ENCODE measurements around the gene DNAJB13.

Gene DNAJB13

GRCh38 chr11:73998846-73999575, 48.2 kb downstream of the DNAJB13 start:
- Histone ChIP-seq H3K27me3 (ENCODE audit: control insufficient read depth, insufficient read depth, low read length, poor library complexity, severe bottlenecking) (no peaks in the 10 kb centered on the region), H3K36me3 (ENCODE audit: control insufficient read depth, insufficient read depth, low read length) (no peaks in the 10 kb centered on the region), H3K9me3 (ENCODE audit: control insufficient read depth, low read length) (no peaks in the 10 kb centered on the region), H3K4me1 (ENCODE audit: control insufficient read depth, insufficient read depth, low read length) (peaks cover 5% of the 10 kb centered on the region), H3K27ac (ENCODE audit: insufficient read depth, low read depth, low read length, poor library complexity, severe bottlenecking) (no peak overlapping the region), H3K4me3 (ENCODE audit: insufficient read depth, low read depth, low read length) (no peak overlapping the region)
- WGBS, 2 experiments = 89 to 91% methylated on average over 12 to 13 of the region's 13 CpGs

DNA sequence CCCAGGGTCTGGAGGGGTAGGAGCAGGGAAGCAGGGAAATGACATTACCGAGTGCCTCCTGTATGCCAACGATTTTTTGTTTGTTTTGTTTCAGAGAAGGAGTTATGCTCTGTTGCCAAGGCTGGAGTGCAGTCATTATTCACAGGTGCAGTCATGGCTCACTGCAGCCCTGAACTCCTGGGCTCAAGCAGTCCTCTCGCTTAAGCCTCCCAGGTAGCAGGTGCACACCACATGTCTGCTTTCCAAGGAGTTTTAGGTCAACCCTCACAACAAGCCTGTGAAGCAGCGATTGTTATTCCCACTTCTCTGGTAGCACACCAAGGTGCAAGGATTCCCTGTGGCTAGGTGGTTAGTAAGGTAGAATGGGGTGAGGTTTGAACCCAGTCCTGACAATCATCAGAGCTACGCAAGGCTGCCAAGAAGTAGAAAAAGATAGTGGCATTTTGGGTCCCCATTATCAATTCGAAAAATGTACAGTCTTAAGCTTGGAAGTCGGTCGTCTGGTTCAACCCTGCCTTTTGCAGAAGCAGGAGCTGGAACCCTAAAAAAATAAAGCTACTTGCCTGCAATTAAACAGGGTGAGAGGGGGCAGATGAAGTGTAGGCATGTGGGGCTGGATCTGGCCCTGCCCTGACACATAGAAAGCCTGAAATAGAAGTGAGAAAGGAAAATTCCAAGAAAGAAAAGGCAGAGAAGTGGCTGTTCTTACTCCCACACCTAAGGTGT, 48.9 kb downstream of the DNAJB13 start:
- peaks cover 5% of the 10 kb centered on the region for H3K4me1 ChIP-seq (ENCODE audit: control insufficient read depth, insufficient read depth, low read length)
- no peak overlapping the region for H3K27ac ChIP-seq (ENCODE audit: insufficient read depth, low read depth, low read length, poor library complexity, severe bottlenecking)
- no peaks in the 10 kb centered on the region for H3K27me3 ChIP-seq (ENCODE audit: control insufficient read depth, insufficient read depth, low read length, poor library complexity, severe bottlenecking)
- H3K9me3 ChIP-seq (ENCODE audit: control insufficient read depth, low read length) = no peaks in the 10 kb centered on the region
- 93 to 95% methylated on average over 8 of the region's 8 CpGs for WGBS, 2 experiments
- no peaks in the 10 kb centered on the region for H3K36me3 ChIP-seq (ENCODE audit: control insufficient read depth, insufficient read depth, low read length)
- no peak overlapping the region for H3K4me3 ChIP-seq (ENCODE audit: insufficient read depth, low read depth, low read length)

- Histone ChIP-seq H3K27ac (ENCODE audit: insufficient read depth, low read depth, low read length, poor library complexity, severe bottlenecking) (no peak overlapping the region), H3K4me3 (ENCODE audit: insufficient read depth, low read depth, low read length) (no peak overlapping the region), H3K36me3 (ENCODE audit: control insufficient read depth, insufficient read depth, low read length) (no peaks in the 10 kb centered on the region), H3K9me3 (ENCODE audit: control insufficient read depth, low read length) (no peaks in the 10 kb centered on the region), H3K27me3 (ENCODE audit: control insufficient read depth, insufficient read depth, low read length, poor library complexity, severe bottlenecking) (no peaks in the 10 kb centered on the region), H3K4me1 (ENCODE audit: control insufficient read depth, insufficient read depth, low read length) (peaks cover 5% of the 10 kb centered on the region)
- WGBS, 2 experiments = 84 to 86% methylated on average over 11 to 14 of the region's 14 CpGs
Observed at GRCh38 chr11:74000307-74001133, 49.7 kb downstream of the DNAJB13 start.

DNA sequence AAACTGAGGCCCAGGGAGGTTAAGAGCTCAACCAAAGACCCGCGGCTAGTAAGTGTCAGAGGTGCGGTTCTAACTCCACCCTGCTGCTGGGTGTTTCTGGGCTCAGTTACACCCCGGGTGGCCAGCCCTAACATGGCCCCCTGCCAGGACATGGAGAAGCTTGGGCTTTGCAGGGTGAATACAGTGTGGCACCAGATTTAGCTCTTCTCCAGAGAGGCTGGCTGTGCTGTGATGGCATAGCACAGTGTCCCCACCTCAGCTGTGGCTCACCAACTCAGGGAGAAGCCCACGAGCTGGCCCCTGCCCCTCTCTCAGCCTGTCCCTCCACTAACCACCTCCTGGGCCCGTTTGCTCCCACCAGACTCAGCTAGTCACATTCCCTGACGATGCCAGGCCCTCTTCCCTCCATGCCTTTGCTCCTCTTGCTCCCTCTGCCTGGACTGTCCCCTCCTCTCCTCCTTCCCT, 51.0 kb downstream of the DNAJB13 start:
- H3K27ac ChIP-seq (ENCODE audit: insufficient read depth, low read depth, low read length, poor library complexity, severe bottlenecking) = no peak overlapping the region
- H3K36me3 ChIP-seq (ENCODE audit: control insufficient read depth, insufficient read depth, low read length) = no peaks in the 10 kb centered on the region
- H3K4me1 ChIP-seq (ENCODE audit: control insufficient read depth, insufficient read depth, low read length) = peaks cover 5% of the 10 kb centered on the region
- H3K27me3 ChIP-seq (ENCODE audit: control insufficient read depth, insufficient read depth, low read length, poor library complexity, severe bottlenecking) = no peaks in the 10 kb centered on the region
- WGBS, 2 experiments = 83 to 85% methylated on average over 7 of the region's 7 CpGs
- no peaks in the 10 kb centered on the region for H3K9me3 ChIP-seq (ENCODE audit: control insufficient read depth, low read length)
- H3K4me3 ChIP-seq (ENCODE audit: insufficient read depth, low read depth, low read length) = no peak overlapping the region

DNA sequence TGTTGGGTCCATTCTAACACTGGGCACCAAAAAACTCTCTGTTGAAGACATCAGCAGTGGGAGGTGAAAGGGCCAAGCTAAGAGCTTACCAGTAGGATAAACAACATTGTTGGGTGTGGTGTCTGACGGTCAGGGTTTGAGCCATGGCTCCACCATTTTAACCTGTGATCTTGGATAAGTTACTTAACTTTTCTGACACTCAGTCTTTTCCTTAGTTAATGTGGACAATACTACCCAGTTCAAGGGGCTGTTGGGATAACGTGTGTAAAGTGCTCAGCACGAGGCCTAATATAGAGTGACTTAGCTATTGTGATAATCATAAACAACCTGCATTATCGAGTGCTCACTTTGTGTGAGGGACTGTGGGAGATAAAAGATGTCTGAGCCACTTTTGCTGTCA, 52.0 kb downstream of the DNAJB13 start:
- H3K4me3 ChIP-seq (ENCODE audit: insufficient read depth, low read depth, low read length) = no peak overlapping the region
- H3K27me3 ChIP-seq (ENCODE audit: control insufficient read depth, insufficient read depth, low read length, poor library complexity, severe bottlenecking) = no peaks in the 10 kb centered on the region
- H3K36me3 ChIP-seq (ENCODE audit: control insufficient read depth, insufficient read depth, low read length) = no peaks in the 10 kb centered on the region
- peaks cover 5% of the 10 kb centered on the region for H3K4me1 ChIP-seq (ENCODE audit: control insufficient read depth, insufficient read depth, low read length)
- WGBS, 2 experiments = 94 to 97% methylated on average over 4 of the region's 4 CpGs
- H3K27ac ChIP-seq (ENCODE audit: insufficient read depth, low read depth, low read length, poor library complexity, severe bottlenecking) = no peak overlapping the region
- H3K9me3 ChIP-seq (ENCODE audit: control insufficient read depth, low read length) = no peaks in the 10 kb centered on the region

DNA sequence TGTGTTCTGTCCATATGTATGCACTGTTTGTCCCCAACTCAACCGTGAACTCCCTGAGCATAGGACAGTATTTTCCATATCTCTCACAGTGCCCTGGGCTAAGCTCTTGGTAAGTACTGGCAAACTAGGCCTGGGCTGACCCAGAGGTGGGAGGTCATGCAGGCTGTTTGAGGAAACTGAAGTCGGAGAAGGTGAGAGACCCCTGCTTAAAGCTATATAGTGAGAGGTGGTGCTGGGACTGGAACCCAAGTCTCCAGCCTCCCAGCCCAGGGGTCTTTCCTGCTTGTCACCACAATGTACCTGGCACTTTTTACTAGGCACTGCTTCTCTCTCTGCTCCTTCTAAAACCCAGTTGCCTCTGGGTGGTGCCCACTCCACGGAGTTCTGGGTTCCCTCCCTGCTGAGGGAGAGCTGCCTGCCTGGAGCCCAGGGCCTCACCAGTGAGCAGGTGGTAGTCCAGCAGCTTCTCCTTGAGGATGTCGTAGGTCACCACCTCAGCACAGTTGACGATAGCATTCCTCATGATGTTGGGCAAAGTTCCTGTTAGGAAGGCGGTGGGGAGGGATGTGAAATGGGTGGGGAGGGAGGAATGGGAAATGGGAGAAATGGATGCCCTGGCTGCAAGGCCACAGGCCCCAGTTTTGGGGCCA, 53.3 kb downstream of the DNAJB13 start:
- Histone ChIP-seq H3K27ac (ENCODE audit: insufficient read depth, low read depth, low read length, poor library complexity, severe bottlenecking) (no peak overlapping the region), H3K4me1 (ENCODE audit: control insufficient read depth, insufficient read depth, low read length) (peaks cover 5% of the 10 kb centered on the region), H3K27me3 (ENCODE audit: control insufficient read depth, insufficient read depth, low read length, poor library complexity, severe bottlenecking) (no peaks in the 10 kb centered on the region), H3K4me3 (ENCODE audit: insufficient read depth, low read depth, low read length) (no peak overlapping the region), H3K9me3 (ENCODE audit: control insufficient read depth, low read length) (no peaks in the 10 kb centered on the region), H3K36me3 (ENCODE audit: control insufficient read depth, insufficient read depth, low read length) (no peaks in the 10 kb centered on the region)
- 89 to 96% methylated on average over 6 of the region's 6 CpGs for WGBS, 2 experiments

DNA sequence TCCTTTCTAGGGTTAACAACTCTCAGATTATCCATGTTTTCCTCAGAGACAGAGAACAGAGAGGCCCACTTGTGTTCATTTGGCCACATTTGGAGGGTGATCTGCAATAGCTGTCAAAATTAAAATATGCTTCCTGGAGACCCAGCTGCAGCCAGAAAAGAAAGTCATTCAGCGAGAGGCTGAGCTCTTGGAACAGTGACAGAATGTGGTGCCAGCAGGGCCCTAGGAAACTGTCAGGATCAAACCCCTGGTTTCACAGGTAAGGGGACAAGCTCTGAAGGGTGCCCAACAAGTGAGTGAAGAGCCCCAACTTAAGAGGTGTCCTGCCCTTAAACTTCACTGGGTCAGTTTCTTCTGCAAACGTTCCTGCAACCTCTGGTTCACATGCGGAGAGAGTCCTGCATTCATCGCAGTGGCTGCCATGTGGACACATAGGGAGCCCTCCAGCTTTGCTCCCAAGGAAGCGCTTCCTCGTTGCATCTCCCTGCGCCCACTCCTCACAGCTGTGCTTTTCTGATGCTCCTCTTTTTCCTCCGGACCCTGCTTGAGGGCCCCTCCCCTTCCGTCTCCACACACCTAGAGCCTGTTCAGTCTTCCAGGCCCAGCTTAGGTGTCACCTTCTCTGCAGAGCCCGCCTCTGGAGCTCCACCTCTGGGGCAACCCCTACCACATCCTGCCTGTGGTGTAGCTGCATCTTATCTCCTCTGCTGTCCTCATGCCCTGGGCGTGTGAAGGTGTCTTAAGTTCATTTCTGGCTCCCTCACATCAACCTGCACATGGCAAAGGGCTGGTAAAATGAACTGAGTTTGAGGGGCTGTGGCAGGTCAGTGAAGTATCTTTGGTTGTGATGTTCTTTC, 54.2 kb downstream of the DNAJB13 start:
- Histone ChIP-seq H3K27ac (ENCODE audit: insufficient read depth, low read depth, low read length, poor library complexity, severe bottlenecking) (no peak overlapping the region), H3K27me3 (ENCODE audit: control insufficient read depth, insufficient read depth, low read length, poor library complexity, severe bottlenecking) (no peaks in the 10 kb centered on the region), H3K36me3 (ENCODE audit: control insufficient read depth, insufficient read depth, low read length) (no peaks in the 10 kb centered on the region), H3K9me3 (ENCODE audit: control insufficient read depth, low read length) (no peaks in the 10 kb centered on the region), H3K4me1 (ENCODE audit: control insufficient read depth, insufficient read depth, low read length) (peaks cover 5% of the 10 kb centered on the region), H3K4me3 (ENCODE audit: insufficient read depth, low read depth, low read length) (no peak overlapping the region)
- 86 to 88% methylated on average over 11 of the region's 11 CpGs for WGBS, 2 experiments

- no peak overlapping the region for H3K27ac ChIP-seq (ENCODE audit: insufficient read depth, low read depth, low read length, poor library complexity, severe bottlenecking)
- H3K4me1 ChIP-seq (ENCODE audit: control insufficient read depth, insufficient read depth, low read length) = peaks cover under 1% of the 10 kb centered on the region
- H3K27me3 ChIP-seq (ENCODE audit: control insufficient read depth, insufficient read depth, low read length, poor library complexity, severe bottlenecking) = no peaks in the 10 kb centered on the region
- 93% methylated on average over 29 of the region's 29 CpGs for WGBS, 2 experiments
- H3K9me3 ChIP-seq (ENCODE audit: control insufficient read depth, low read length) = no peaks in the 10 kb centered on the region
- H3K36me3 ChIP-seq (ENCODE audit: control insufficient read depth, insufficient read depth, low read length) = no peaks in the 10 kb centered on the region
- H3K4me3 ChIP-seq (ENCODE audit: insufficient read depth, low read depth, low read length) = no peak overlapping the region
Observed at GRCh38 chr11:74005721-74006517, 55.1 kb downstream of the DNAJB13 start.

All from ectodermal cell (in vitro differentiated cells).